Measurements from ENCODE around the gene ERGIC1. TPM values are rescaled to one million over a fixed set of nuclear protein-coding genes. Genes with fewer than 3 reads are reported as not detected.

Gene ERGIC1
- polyA plus RNA-seq, 1 donor from 2014 or later = 59.1 TPM

- Histone ChIP-seq H3K79me2 (replicated peaks; ENCODE audit: insufficient read depth, low read length) (no peaks in the 10 kb centered on the region), H3K9ac (ENCODE audit: low read length) (no peak overlapping the region), H3K9me2 (ENCODE audit: insufficient read depth, low read length) (no peaks in the 10 kb centered on the region), H3F3A (ENCODE audit: insufficient read depth, low read length, poor library complexity, severe bottlenecking) (no peaks in the 10 kb centered on the region), H3K4me3 (ENCODE audit: low read length) (no peak overlapping the region), H3K36me3 (ENCODE audit: insufficient read depth, low read length) (no peaks in the 10 kb centered on the region), H3K9me3 (ENCODE audit: low read length) (no peaks in the 10 kb centered on the region), H4K20me1 (ENCODE audit: insufficient read depth) (no peaks in the 10 kb centered on the region), H2AFZ (ENCODE audit: low read depth, low read length) (no peak overlapping the region), H3K27ac (ENCODE audit: low read length) (no peak overlapping the region), H3K4me2 (ENCODE audit: low read length) (no peak overlapping the region), H3K27me3 (ENCODE audit: insufficient read depth, low read depth, low read length) (no peaks in the 10 kb centered on the region)
- no peak for TF ChIP-seq REST (IDR thresholded peaks at IDR 0.05; ENCODE audit: borderline replicate concordance)
Observed at GRCh38 chr5:172818081-172818480, 16.0 kb upstream of the ERGIC1 start.

- H3K4me3 ChIP-seq (ENCODE audit: low read length) = no peak overlapping the region
- no peak overlapping the region for H2AFZ ChIP-seq (ENCODE audit: low read depth, low read length)
Observed at GRCh38 chr5:172819569-172819968, 14.5 kb upstream of the ERGIC1 start.

More at GRCh38 chr5:172819569-172819968, 14.5 kb upstream of the ERGIC1 start:
- Histone ChIP-seq H4K20me1 (ENCODE audit: insufficient read depth) (no peaks in the 10 kb centered on the region), H3K9me3 (ENCODE audit: low read length) (no peaks in the 10 kb centered on the region), H3K27me3 (ENCODE audit: insufficient read depth, low read depth, low read length) (no peaks in the 10 kb centered on the region), H3K36me3 (ENCODE audit: insufficient read depth, low read length) (no peaks in the 10 kb centered on the region), H3F3A (ENCODE audit: insufficient read depth, low read length, poor library complexity, severe bottlenecking) (no peaks in the 10 kb centered on the region), H3K9ac (ENCODE audit: low read length) (no peak overlapping the region), H3K79me2 (replicated peaks; ENCODE audit: insufficient read depth, low read length) (no peaks in the 10 kb centered on the region), H3K4me2 (ENCODE audit: low read length) (no peak overlapping the region), H3K9me2 (ENCODE audit: insufficient read depth, low read length) (no peaks in the 10 kb centered on the region), H3K27ac (ENCODE audit: low read length) (no peak overlapping the region)
- TF ChIP-seq TAF1 (IDR thresholded peaks at IDR 0.05; ENCODE audit: low read depth) = no peak
- TF ChIP-seq EZH2 (IDR thresholded peaks at IDR 0.05; ENCODE audit: borderline replicate concordance, insufficient read depth, low read length, poor library complexity, severe bottlenecking) = no peak
- TF ChIP-seq SMC3 (conservative IDR thresholded peaks at IDR 0.05; ENCODE audit: poor library complexity) = no peak
- no peak for TF ChIP-seq POLR2AphosphoS5 (IDR thresholded peaks at IDR 0.05)
- TF ChIP-seq MXI1 (conservative IDR thresholded peaks at IDR 0.05; ENCODE audit: poor library complexity, severe bottlenecking) = no peak
- TF ChIP-seq CTCF (IDR thresholded peaks at IDR 0.05; ENCODE audit: poor library complexity, severe bottlenecking) = no peak
- TF ChIP-seq REST (IDR thresholded peaks at IDR 0.05; ENCODE audit: borderline replicate concordance) = no peak
- TF ChIP-seq EP300 (conservative IDR thresholded peaks at IDR 0.05; ENCODE audit: poor library complexity, severe bottlenecking) = no peak
- TF ChIP-seq RAD21 (conservative IDR thresholded peaks at IDR 0.05) = no peak
